ENCODE results near the gene PAPPA2.

GRCh38 chr1:176479971-176480370 is 17.0 kb downstream of the PAPPA2 start:
- TF ChIP-seq U2AF1 (optimal IDR thresholded peaks at IDR 0.05; ENCODE audit: low read depth, low read length) (no peak), CBX5 (IDR thresholded peaks at IDR 0.05; ENCODE audit: borderline replicate concordance, low read depth) (no peak), CTCF (IDR thresholded peaks at IDR 0.05 in 2 of 3, conservative IDR thresholded peaks at IDR 0.05 in 1 of 3; ENCODE audit: insufficient read depth in 2 of 3, low read depth in 1 of 3, low read length in 3 of 3) (no peak), NCOR1 (IDR thresholded peaks at IDR 0.05) (no peak), GABPA (tag; conservative IDR thresholded peaks at IDR 0.05; ENCODE audit: low read depth) (no peak), TAF15 (IDR thresholded peaks at IDR 0.05; ENCODE audit: low read depth, low read length) (no peak)
